Measurements from ENCODE around the gene HADH. TPM values are rescaled to one million over a fixed set of nuclear protein-coding genes. Genes with fewer than 3 reads are reported as not detected.

Gene HADH
- total RNA-seq, 1 experiment from 2014 or later: 10.8 TPM

GRCh38 chr4:107987916-107988762 lies 1.6 kb upstream of the HADH start:
- Histone ChIP-seq H3K4me1 (ENCODE audit: insufficient read depth, low read length) (peaks cover 20% of the 10 kb centered on the region), H2AFZ (ENCODE audit: low read length) (no peak overlapping the region), H3K79me2 (ENCODE audit: low read length) (peaks cover 35% of the 10 kb centered on the region), H3K27ac (ENCODE audit: low read length) (no peak overlapping the region), H3K9me2 (replicated peaks; ENCODE audit: low read length) (no peaks in the 10 kb centered on the region), H3K9me3 (ENCODE audit: low read length) (no peaks in the 10 kb centered on the region), H3K9ac (ENCODE audit: low read length) (no peak overlapping the region), H3K36me3 (ENCODE audit: low read depth, low read length) (no peaks in the 10 kb centered on the region), H3K4me3 (ENCODE audit: low read length) (no peak overlapping the region), H3K27me3 (ENCODE audit: low read length) (no peaks in the 10 kb centered on the region), H3F3A (ENCODE audit: low read length, unreplicated experiment) (no peaks in the 10 kb centered on the region), H4K20me1 (ENCODE audit: low read length) (peaks cover 11% of the 10 kb centered on the region; the same call in 1 of the 2 replicates), H3K4me2 (ENCODE audit: low read length) (no peak overlapping the region)
- ChIA-PET CTCF (no interaction called here), POLR2A (ENCODE audit: unreplicated experiment) (no interaction called here)
- TF ChIP-seq EZH2phosphoT487 (IDR thresholded peaks at IDR 0.05; ENCODE audit: borderline replicate concordance, low read length) (no peak), EZH2 (IDR thresholded peaks at IDR 0.05; ENCODE audit: low read length, unreplicated experiment) (no peak), CTCF (conservative IDR thresholded peaks at IDR 0.05; ENCODE audit: low read depth, low read length) (no peak)
- no peak for DNase-seq
- BruUV-seq (replicated peaks): no TSS peak
- no peak for ATAC-seq
- intact Hi-C loops (cut with micrococcal nuclease): loop anchor here (2.0 kb wide), 1 partner anchor 57 kb away; the partner anchor contains the start of gene CYP2U1

- no TSS peak for BruUV-seq (replicated peaks)
- ChIA-PET POLR2A (ENCODE audit: unreplicated experiment) (no interaction called here), CTCF (no interaction called here)
- Histone ChIP-seq H3K4me3 (ENCODE audit: low read length) (0 out of 2 replicates have a peak overlapping the region, but pooled peaks have one; percentile 98), H3F3A (ENCODE audit: low read length, unreplicated experiment) (no peaks in the 10 kb centered on the region), H3K4me2 (ENCODE audit: low read length) (peak overlapping the region; percentile 98), H3K36me3 (ENCODE audit: low read depth, low read length) (no peaks in the 10 kb centered on the region), H3K9me2 (replicated peaks; ENCODE audit: low read length) (no peaks in the 10 kb centered on the region), H3K9ac (ENCODE audit: low read length) (no peak overlapping the region), H3K4me1 (ENCODE audit: insufficient read depth, low read length) (peaks cover 20% of the 10 kb centered on the region), H3K9me3 (ENCODE audit: low read length) (no peaks in the 10 kb centered on the region), H3K27me3 (ENCODE audit: low read length) (no peaks in the 10 kb centered on the region), H2AFZ (ENCODE audit: low read length) (peak overlapping the region; percentile 99; the same call in 1 of the 2 replicates), H3K27ac (ENCODE audit: low read length) (no peak overlapping the region), H4K20me1 (ENCODE audit: low read length) (peaks cover 11% of the 10 kb centered on the region; the same call in 1 of the 2 replicates), H3K79me2 (ENCODE audit: low read length) (peaks cover 40% of the 10 kb centered on the region)
- TF ChIP-seq CTCF (conservative IDR thresholded peaks at IDR 0.05; ENCODE audit: low read depth, low read length) (no peak), EZH2 (IDR thresholded peaks at IDR 0.05; ENCODE audit: low read length, unreplicated experiment) (no peak), EZH2phosphoT487 (IDR thresholded peaks at IDR 0.05; ENCODE audit: borderline replicate concordance, low read length) (no peak)
- intact Hi-C loops (cut with micrococcal nuclease): loop anchor here (2.0 kb wide), 1 partner anchor 58 kb away; the partner anchor contains the start of gene CYP2U1
- ATAC-seq (no peak), DNase-seq (no peak)
Measured at GRCh38 chr4:107988763-107989035, 990 bp upstream of the HADH start.

GRCh38 chr4:107989162-107989536 lies 540 bp upstream of the HADH start:
- Histone ChIP-seq H3K27me3 (ENCODE audit: low read length) (no peaks in the 10 kb centered on the region), H3K79me2 (ENCODE audit: low read length) (peaks cover 45% of the 10 kb centered on the region), H3K9ac (ENCODE audit: low read length) (peak overlapping the region; percentile 96), H3K9me2 (replicated peaks; ENCODE audit: low read length) (no peaks in the 10 kb centered on the region), H3K9me3 (ENCODE audit: low read length) (no peaks in the 10 kb centered on the region), H3K4me2 (ENCODE audit: low read length) (peak overlapping the region; percentile 98), H3K4me1 (ENCODE audit: insufficient read depth, low read length) (peaks cover 20% of the 10 kb centered on the region), H3F3A (ENCODE audit: low read length, unreplicated experiment) (no peaks in the 10 kb centered on the region), H3K4me3 (ENCODE audit: low read length) (peak overlapping the region; percentile 98), H3K36me3 (ENCODE audit: low read depth, low read length) (no peaks in the 10 kb centered on the region), H3K27ac (ENCODE audit: low read length) (no peak overlapping the region), H2AFZ (ENCODE audit: low read length) (peak overlapping the region; percentile 99), H4K20me1 (ENCODE audit: low read length) (peaks cover 11% of the 10 kb centered on the region; the same call in 1 of the 2 replicates)
- TF ChIP-seq EZH2phosphoT487 (IDR thresholded peaks at IDR 0.05; ENCODE audit: borderline replicate concordance, low read length) (no peak), EZH2 (IDR thresholded peaks at IDR 0.05; ENCODE audit: low read length, unreplicated experiment) (no peak), CTCF (conservative IDR thresholded peaks at IDR 0.05; ENCODE audit: low read depth, low read length) (no peak)
- POLR2A ChIA-PET (ENCODE audit: unreplicated experiment): no interaction called here
- ATAC-seq (peak; percentile 13; the same call in 1 of the 2 replicates), DNase-seq (no peak)
- intact Hi-C loops (cut with micrococcal nuclease): loop anchor here (2.0 kb wide), 1 partner anchor 58 kb away; the partner anchor contains the start of gene CYP2U1
- TSS peak; percentile 46 for BruUV-seq (replicated peaks)
- CTCF ChIA-PET: no interaction called here
